Stimulated activated CD8-positive, alpha-beta memory T cell treated with anti-CD3 and anti-CD28 coated beads, Interleukin-7, amount 100 ng/mL, for 48 hours (primary cell): ENCODE results near the gene ERCC6.

ENCODE experiments used
- DNase-seq, 2 donors: peaks; one replicate each; pipeline ENCODE4 v3.0.0-alpha.2; 2020; ENCODE audit warnings: low read depth in 1 of 2; ENCODE audit errors: extremely low read depth in 1 of 2

The ERCC6 gene

DNA sequence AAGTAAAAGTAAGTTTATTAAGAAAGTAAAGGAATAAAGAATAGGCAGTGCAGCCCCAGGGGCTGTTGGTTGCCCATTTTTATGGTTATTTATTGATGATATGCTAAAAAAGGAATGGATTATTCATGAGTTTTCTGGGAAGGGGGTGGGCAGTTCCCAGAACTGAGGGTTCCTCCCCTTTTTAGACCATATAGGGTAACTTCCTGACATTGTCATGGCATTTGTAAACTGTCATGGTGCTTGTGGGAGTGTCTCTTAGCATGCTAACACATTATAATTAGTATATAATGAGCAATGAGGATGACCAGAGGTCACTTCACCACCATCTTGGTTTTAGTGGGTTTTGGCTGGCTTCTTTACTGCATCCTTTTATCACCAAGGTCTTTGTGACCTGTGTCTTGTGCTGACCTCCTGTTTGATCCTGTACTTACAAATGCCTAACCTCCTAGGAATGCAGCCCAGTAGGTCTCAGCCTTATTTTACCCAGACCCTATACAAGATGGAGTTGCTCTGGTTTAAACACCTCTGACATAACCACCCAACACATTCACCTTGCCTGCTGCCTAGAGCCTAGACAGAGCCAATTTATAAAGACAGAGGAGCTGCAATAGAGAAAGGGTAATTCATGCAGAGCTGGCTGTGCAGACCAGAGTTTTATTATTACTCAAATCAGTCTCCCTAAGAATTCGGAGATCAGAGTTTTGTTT, 10.9 kb upstream of the ERCC6 start:
- DNase-seq = no peak

- DNase-seq = no peak
Measured at GRCh38 chr10:49543604-49544003, 4.7 kb upstream of the ERCC6 start.

DNA sequence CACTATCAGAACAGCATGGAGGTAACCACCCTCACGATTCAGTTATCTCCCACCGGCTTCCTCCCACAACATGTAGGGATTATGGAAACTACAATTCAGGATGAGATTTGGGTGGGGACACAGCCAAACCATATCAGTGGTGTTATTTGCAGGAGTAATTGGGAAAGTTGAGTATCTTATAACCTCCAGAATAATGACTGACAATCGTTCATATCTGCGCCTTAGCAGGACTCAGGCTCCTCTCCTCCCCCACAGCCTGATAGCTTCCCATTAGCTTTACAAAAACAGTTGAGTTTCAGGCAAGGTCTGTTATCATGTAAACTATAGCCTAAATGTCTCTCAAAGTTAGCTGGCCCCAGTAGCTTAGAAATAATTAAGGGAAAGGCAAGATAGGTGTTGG, 3.4 kb upstream of the ERCC6 start:
- no peak for DNase-seq

GRCh38 chr10:49541762-49542161, 2.8 kb upstream of the ERCC6 start:
- no peak for DNase-seq

GRCh38 chr10:49540056-49540797, 1.3 kb upstream of the ERCC6 start:
- DNase-seq = no peak

GRCh38 chr10:49539320-49539885, 482 bp upstream of the ERCC6 start:
- no peak for DNase-seq

GRCh38 chr10:49534670-49535381, 4.1 kb downstream of the ERCC6 start:
- no peak for DNase-seq

GRCh38 chr10:49532461-49532860, 6.5 kb downstream of the ERCC6 start:
- DNase-seq = no peak

DNA sequence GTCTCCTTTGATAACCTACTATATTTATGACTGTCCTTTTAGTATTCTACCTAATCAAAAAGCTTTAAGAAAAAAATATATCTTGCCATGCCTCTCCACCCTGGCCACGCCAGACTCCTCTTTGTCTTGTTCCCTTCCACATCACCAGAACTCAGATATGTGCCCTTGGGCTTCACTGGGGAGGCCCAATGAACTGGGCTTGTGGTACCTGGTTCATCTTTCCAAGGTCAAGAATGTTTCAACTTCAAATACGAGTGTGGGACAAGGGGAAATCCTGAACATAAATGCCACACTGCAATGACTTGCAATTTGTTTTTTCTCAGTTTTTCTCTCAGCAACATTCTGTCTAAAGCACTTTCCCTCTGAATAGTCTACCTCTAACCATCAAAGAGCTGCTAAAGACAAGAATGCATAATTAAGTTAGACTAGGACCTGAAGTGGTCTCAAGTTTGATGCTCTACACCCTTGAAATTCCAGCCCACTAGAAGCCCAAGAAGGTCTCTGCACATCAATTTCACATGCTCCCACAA, 9.9 kb downstream of the ERCC6 start:
- DNase-seq = no peak

DNA sequence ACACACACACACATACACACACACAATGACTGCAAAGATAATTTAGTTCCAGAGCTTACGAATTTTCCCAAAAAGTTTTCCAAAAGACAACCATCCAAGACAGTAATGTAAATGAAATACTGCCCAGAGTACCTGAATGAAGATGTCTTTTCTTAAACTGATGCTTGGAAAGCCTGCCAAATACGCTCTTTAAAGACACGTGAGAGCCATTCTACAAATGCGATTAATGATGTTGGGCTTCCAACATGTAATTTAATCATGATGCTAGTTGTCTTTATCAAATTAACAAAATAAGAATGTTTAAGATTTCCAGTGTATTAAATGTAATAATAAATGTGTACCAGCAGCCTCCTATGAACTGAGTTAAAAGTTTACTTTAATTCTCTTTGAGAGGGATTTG, 11.1 kb downstream of the ERCC6 start:
- DNase-seq = no peak

- no peak for DNase-seq
Measured at GRCh38 chr10:49527061-49527460, 11.9 kb downstream of the ERCC6 start.

GRCh38 chr10:49526619-49527018, 12.3 kb downstream of the ERCC6 start:
- no peak for DNase-seq

- DNase-seq = no peak
Measured at GRCh38 chr10:49524496-49524895, 14.4 kb downstream of the ERCC6 start.

DNA sequence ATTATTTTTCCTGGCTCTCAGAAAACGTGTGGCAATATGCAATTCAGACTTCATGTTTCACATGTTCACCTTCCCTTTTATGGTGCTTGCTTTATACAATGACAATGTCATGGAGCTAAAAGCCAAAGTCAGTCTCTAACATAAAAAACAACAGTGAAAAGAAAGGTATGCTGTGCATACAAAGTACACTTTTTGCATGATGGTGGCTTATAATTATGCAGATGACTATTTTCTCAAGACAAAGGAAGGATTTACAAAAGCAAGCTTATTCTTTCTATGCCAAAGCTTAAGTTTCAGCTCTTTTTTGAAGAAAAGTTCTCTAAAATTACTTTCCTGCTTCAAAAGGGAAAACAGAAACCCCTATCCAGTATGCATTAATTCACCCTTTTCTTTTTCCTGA, 15.6 kb downstream of the ERCC6 start:
- no peak for DNase-seq

- no peak for DNase-seq
Measured at GRCh38 chr10:49521062-49521461, 17.9 kb downstream of the ERCC6 start.

DNA sequence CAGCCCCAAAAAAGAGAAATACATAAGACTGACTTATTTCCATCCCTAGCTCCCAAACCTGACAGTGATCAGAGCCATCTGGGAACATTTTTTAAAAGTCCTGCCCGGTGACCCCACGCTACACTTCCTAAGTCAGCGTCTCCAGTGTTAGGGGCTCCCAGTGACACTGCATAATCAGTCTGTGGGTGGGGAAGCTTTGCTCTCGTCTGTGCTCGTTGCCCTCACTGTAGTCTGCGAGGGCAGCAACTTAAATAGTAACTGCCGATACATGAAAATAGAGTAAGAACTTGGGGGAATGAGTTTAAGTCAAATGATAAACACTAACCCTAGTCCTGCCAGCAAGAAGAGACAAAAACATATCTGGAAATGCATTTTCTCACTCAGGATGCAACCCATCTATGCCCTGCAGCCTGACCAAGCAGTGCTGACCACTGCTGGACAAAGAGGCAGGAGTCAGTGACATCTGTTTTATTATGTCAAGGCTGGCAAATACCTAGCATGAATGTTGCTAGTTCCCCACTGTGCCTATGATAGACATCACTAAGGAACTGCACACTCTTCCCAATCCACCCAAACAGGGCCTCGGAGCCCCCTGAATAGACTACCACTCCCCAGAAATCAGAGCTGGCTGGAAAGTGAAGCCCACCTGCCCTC, 18.7 kb downstream of the ERCC6 start:
- DNase-seq = no peak

DNA sequence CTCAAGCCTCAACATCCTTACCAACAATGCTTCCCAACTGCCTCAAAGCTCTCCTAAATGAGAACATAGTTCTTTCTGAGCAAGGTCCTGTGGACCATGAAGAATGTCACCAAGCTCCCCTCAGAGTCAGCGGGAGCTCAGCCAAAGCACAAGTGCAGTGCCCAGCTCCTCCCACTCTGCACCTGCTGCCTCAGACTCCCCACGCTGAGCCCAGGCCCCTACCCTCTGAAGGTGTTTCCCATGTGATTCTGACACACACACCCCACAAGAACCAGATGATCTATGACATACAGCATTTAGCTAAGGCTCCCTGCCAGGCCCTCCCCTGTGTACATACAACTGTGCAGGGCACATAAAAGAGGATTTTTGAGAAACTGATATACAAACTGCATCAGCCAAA, 19.2 kb downstream of the ERCC6 start:
- DNase-seq = no peak

DNA sequence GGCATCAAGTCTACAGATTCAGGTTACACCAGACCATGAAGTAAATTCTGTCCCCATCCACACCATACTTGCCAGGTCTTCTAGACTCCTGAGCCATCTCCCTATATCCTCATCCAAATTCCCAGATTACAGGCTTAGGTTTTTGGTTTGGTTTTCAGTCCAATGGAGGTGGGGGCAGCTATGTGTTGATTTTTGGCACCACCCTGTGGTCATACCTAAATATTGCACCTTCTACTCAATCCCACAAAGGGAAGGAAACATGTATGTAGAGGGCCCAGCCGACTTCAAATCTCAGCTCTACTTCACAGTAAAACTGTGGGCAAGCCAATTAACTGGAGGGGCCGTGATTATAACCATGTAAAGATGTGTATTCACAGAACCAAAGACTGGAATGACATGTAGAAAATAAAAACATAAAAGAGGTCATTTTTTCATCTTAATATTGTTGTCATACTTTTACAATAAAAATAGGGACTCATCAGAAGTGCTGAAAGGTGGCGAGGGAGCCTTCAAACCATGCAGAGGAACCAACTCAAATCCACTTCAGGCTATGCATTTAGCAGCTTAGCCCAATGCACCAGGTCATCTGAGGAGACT, 19.8 kb downstream of the ERCC6 start:
- DNase-seq = no peak

DNA sequence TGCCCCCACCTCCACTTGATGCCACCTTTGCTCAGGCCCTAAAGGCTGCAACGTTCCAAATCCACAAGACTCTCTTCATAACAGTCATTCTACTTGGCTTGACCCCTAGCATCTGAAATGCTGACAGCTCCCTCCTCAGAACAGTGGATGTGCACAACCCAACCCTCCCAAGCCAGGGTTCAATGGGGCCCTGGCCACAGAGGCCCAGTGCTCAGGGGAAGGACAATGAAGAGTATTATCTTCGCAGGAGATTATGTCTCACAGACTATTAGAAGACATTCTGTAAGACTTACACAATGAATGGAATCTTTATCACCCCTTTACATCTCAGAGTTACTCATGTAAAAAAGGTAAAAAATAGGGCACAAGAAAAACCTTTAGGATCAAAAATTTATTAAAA, 20.4 kb downstream of the ERCC6 start:
- DNase-seq = no peak

- no peak for DNase-seq
Measured at GRCh38 chr10:49516216-49516970, 22.5 kb downstream of the ERCC6 start.
